Measurements from ENCODE around the gene CEP55. TPM values are rescaled to one million over a fixed set of nuclear protein-coding genes. Genes with fewer than 3 reads are reported as not detected.
A peak's percentile ranks its signal among the peaks of the same experiment; 100 is the strongest.

CEP55 gene
- total RNA-seq, 2 donors from 2014 or later, result 11.3 to 30.0 TPM

GRCh38 chr10:93476756-93477155 lies 19.7 kb upstream of the CEP55 start:
- Histone ChIP-seq H3K4me1 (peaks cover 19% of the 10 kb centered on the region), H3K27me3 (no peaks in the 10 kb centered on the region), H3K9ac (ENCODE audit: low read depth in 2 of 2, low read length in 2 of 2) (no peak overlapping the region), H3K4me3 (no peak overlapping the region), H3K9me3 (no peaks in the 10 kb centered on the region), H3K36me3 (no peaks in the 10 kb centered on the region), H3K27ac (no peak overlapping the region)
- intact Hi-C loops (cut with DNase I), result loop anchor here (5.0 kb wide), 1 partner anchor 39 kb away; no protein-coding TSS in a partner anchor
- DNase-seq, result no peak
- TF ChIP-seq, protein P1, sequence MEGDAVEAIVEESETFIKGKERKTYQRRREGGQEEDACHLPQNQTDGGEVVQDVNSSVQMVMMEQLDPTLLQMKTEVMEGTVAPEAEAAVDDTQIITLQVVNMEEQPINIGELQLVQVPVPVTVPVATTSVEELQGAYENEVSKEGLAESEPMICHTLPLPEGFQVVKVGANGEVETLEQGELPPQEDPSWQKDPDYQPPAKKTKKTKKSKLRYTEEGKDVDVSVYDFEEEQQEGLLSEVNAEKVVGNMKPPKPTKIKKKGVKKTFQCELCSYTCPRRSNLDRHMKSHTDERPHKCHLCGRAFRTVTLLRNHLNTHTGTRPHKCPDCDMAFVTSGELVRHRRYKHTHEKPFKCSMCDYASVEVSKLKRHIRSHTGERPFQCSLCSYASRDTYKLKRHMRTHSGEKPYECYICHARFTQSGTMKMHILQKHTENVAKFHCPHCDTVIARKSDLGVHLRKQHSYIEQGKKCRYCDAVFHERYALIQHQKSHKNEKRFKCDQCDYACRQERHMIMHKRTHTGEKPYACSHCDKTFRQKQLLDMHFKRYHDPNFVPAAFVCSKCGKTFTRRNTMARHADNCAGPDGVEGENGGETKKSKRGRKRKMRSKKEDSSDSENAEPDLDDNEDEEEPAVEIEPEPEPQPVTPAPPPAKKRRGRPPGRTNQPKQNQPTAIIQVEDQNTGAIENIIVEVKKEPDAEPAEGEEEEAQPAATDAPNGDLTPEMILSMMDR (IDR thresholded peaks at IDR 0.05), result no peak

DNA sequence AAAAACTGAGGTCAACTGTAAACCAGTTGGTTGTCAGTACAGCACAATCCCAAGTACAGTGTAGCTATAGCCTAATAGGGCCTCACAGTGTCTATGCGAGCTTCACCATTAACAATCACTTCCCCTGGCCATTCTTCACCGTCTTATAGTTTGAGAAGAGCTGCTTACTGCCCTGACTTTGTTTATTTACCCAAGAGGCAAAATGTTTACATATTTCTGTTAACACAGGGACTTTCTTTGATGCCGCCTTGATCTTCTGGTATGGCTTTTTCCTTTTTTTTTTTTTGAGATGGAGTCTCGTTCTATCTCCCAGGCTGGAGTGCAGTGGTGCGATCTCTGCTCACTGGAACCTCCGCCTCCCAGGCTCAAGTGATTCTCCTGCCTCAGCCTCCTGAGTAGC lies 17.5 kb upstream of the CEP55 start:
- no peak overlapping the region for H3K27ac ChIP-seq
- H3K4me3 ChIP-seq, result no peak overlapping the region
- intact Hi-C loops (cut with DNase I), result loop anchor here (5.0 kb wide), 1 partner anchor 42 kb away; no protein-coding TSS in a partner anchor
- no peak overlapping the region for H3K9ac ChIP-seq (ENCODE audit: low read depth in 2 of 2, low read length in 2 of 2)
- no peaks in the 10 kb centered on the region for H3K9me3 ChIP-seq
- no peak for DNase-seq
- H3K36me3 ChIP-seq, result no peaks in the 10 kb centered on the region
- TF ChIP-seq, protein P1 (IDR thresholded peaks at IDR 0.05), result no peak
- peaks cover 19% of the 10 kb centered on the region for H3K4me1 ChIP-seq
- H3K27me3 ChIP-seq, result no peaks in the 10 kb centered on the region

GRCh38 chr10:93481637-93482144 lies 14.7 kb upstream of the CEP55 start:
- TF ChIP-seq, protein P1 (IDR thresholded peaks at IDR 0.05), result no peak
- DNase-seq, result no peak
- Histone ChIP-seq H3K9me3 (no peaks in the 10 kb centered on the region), H3K36me3 (no peaks in the 10 kb centered on the region), H3K9ac (ENCODE audit: low read depth in 2 of 2, low read length in 2 of 2) (peak overlapping the region; percentile 54 to 82), H3K4me3 (peak overlapping the region; percentile 47), H3K27me3 (no peaks in the 10 kb centered on the region), H3K4me1 (peaks cover 5% of the 10 kb centered on the region), H3K27ac (peak overlapping the region; percentile 87)
- intact Hi-C loops (cut with DNase I), result no loop called here

- Histone ChIP-seq H3K4me1 (peaks cover 5% of the 10 kb centered on the region), H3K36me3 (no peaks in the 10 kb centered on the region), H3K4me3 (peak within 1 kb of the TSS; percentile 47), H3K27me3 (no peaks in the 10 kb centered on the region), H3K9ac (ENCODE audit: low read depth in 2 of 2, low read length in 2 of 2) (peak within 1 kb of the TSS; percentile 54 to 82), H3K27ac (peak within 1 kb of the TSS; percentile 87), H3K9me3 (no peaks in the 10 kb centered on the region)
- intact Hi-C loops (cut with DNase I), result no loop called here
- peak; percentile 80 for DNase-seq
- TF ChIP-seq, protein P1 (IDR thresholded peaks at IDR 0.05), result peak; percentile 52
Measured at GRCh38 chr10:93482145-93482834, 14.1 kb upstream of the CEP55 start, which contains the start of gene MYOF. MYOF (minus strand) TSS chr10:93482334; CDS start chr10:93482194, 140 bp downstream.

DNA sequence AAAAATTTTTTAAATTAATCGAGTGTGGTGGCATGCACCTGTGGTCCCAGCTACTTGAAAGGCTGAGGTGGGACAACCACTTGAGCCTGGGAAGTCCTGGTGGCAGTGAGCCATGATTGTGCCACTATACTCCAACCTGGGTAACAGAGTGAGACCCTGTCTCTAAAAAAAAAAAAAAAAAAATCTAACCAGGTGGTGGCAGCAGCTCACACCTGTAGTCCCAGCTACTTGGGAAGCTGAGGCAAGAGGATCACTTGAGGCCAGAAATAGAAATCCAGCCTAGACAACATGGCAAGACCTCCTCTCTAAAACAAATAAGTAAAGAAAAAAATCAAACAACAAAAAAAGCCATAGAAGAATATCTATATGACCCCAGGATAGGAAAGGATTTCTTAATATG lies 10.7 kb upstream of the CEP55 start:
- Histone ChIP-seq H3K27ac (no peak overlapping the region), H3K36me3 (no peaks in the 10 kb centered on the region), H3K4me3 (no peak overlapping the region), H3K9me3 (no peaks in the 10 kb centered on the region), H3K9ac (ENCODE audit: low read depth in 2 of 2, low read length in 2 of 2) (no peak overlapping the region), H3K4me1 (no peaks in the 10 kb centered on the region), H3K27me3 (no peaks in the 10 kb centered on the region)
- no peak for DNase-seq
- intact Hi-C loops (cut with DNase I), result no loop called here
- TF ChIP-seq, protein P1 (IDR thresholded peaks at IDR 0.05), result no peak
